ENCODE data around the gene POU2F1.

GRCh38 chr1:167438171-167439138 lies 217.8 kb downstream of the POU2F1 start:
- no peak for TF ChIP-seq CTCF (IDR thresholded peaks at IDR 0.05; ENCODE audit: low read length)
- no peak for TF ChIP-seq EZH2 (optimal IDR thresholded peaks at IDR 0.05; ENCODE audit: low read depth, low read length)
